BE2C (cell line): Measurements from ENCODE around the gene NOL4L.

ENCODE experiments used
- DNase-seq: peaks from one replicate; pipeline ENCODE4 v3.0.0-alpha.2; 2020
- H3K27me3 ChIP-seq: fragments of 250-450 bp; sonication (Bioruptor Pico); 2 replicates; pipeline ENCODE4 v1.5.1; 2020; ENCODE audit warnings: mild to moderate bottlenecking
- H3K36me3 ChIP-seq: fragments of 250-450 bp; sonication (Bioruptor Pico); 2 replicates; pipeline ENCODE4 v1.5.1; 2020; ENCODE audit warnings: mild to moderate bottlenecking
- H3K4me1 ChIP-seq: fragments of 250-450 bp; sonication (Bioruptor Pico); 2 replicates; pipeline ENCODE4 v1.5.1; 2020
- H3K4me3 ChIP-seq: 2 replicates; pipeline ENCODE4 v1.5.1; 2011; ENCODE audit warnings: low read depth, low read length
- H3K9me3 ChIP-seq: fragments of 250-450 bp; sonication (Bioruptor Pico); 2 replicates; pipeline ENCODE4 v1.5.1; 2020
- CTCF ChIP-seq: IDR thresholded peaks from 2 replicates; pipeline ENCODE4 v1.5.1; 2012; ENCODE audit warnings: mild to moderate bottlenecking, low read depth, low read length

Gene NOL4L

DNA sequence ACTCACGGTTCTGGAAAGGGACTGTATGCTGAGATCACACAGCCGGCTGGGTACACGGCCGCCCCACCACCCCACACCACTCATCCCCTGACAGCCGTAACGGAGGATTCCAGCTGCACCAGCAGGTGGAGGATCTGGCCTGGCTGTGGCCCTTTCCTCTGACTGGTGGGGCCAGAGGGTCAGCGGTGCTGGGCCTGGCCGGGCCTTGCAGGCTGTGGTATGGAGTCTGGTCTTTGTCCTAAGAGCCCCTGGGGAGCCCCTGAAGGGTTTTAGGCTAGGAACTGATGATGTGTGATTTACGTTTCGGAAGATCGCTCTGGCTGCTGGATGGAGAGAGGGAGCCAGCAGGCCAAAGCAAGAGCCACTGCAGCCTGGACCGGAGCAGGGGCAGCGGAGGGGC, 26.6 kb downstream of the NOL4L start:
- peak; percentile 86 for DNase-seq
- Histone ChIP-seq H3K36me3 (no peaks in the 10 kb centered on the region), H3K27me3 (no peaks in the 10 kb centered on the region), H3K4me1 (peaks cover 18% of the 10 kb centered on the region), H3K9me3 (no peaks in the 10 kb centered on the region), H3K4me3 (no peak overlapping the region)
- peak; percentile 26 for TF ChIP-seq CTCF

DNA sequence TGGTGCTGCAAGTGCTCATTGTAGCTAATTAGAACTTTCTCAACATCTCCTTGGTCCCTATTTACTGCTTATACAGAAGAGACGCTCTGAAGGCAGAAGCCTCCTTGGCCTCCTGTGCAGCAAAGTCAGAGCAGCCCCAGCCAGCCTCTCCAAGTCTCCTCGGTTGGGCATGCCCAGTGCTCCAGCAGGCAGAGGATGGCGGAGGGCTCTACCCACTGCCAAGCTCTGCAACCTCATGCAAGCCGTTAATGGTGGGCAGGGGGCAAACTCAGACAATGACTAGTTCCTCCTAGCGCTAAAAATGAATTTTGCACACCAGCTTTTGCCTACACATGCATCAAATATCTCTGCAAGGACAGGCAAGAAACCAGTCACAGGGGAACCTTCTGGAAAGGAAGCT, 27.8 kb downstream of the NOL4L start:
- Histone ChIP-seq H3K27me3 (no peaks in the 10 kb centered on the region), H3K4me3 (no peak overlapping the region), H3K4me1 (peaks cover 18% of the 10 kb centered on the region), H3K36me3 (no peaks in the 10 kb centered on the region), H3K9me3 (no peaks in the 10 kb centered on the region)
- no peak for DNase-seq
- no peak for TF ChIP-seq CTCF

DNA sequence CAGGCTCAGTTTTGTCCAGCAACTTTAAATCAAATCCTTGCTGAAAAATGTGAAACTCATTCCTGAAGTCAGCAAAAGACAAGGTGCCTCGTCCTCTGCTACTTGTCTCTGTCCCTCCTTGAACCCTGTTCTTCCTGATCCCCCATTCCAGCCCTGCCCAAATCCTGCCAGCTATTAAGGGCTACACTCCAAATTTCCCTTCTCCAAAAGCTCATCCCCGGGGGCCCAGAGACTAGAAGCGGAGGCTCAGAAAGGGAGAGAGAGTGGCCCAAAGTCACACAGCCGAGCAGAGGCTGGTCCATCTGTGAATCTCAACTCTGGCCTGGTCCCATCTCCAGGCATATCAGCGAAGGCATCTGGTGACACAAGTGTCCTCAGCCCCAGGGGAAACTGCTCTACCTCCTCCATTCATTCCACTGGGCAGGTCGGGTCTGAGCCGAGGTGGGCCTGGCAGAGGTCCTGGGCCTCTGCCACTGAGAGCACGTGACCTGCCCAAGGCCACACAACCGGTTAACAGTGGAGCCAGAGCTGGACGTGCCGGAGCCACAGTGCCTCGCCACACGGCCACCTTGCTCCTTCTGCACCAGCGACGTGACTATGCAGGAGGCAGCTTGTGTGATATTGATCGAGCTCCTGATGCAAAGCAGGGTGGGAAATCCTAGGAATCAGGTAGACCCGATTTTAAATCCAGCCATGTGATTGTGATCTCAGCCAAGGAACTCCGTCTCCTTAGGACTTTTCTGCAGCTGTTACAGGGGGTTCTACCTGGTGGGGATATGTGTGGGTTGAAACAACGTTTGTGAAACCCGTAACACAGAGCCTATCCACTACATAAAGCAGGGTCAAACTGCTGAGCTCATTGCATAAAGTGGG, 28.6 kb downstream of the NOL4L start:
- Histone ChIP-seq H3K4me1 (peaks cover 18% of the 10 kb centered on the region), H3K4me3 (no peak overlapping the region), H3K9me3 (no peaks in the 10 kb centered on the region), H3K36me3 (no peaks in the 10 kb centered on the region), H3K27me3 (no peaks in the 10 kb centered on the region)
- DNase-seq, result no peak
- TF ChIP-seq CTCF, result no peak

DNA sequence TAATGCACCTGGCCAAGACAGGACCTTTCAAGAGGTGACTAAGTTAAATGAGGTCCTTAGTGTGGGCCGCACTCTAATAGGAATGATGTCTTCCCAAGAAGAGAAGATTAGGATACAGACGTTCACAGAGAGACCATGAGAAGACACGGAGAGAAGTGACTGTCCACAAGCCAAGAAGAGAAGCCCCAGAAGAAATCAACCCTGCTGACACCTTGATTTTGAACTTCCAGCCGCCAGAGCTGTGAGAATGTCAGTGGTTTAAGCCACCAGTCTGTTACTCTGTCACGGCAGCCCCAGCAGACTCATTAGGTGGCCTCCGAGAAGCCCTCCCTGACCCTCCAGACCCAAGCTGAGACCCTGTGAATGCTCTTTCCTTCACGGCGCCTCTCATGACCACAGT, 29.5 kb downstream of the NOL4L start:
- no peaks in the 10 kb centered on the region for H3K9me3 ChIP-seq
- no peak overlapping the region for H3K4me3 ChIP-seq
- H3K27me3 ChIP-seq, result no peaks in the 10 kb centered on the region
- no peak for TF ChIP-seq CTCF
- H3K36me3 ChIP-seq, result no peaks in the 10 kb centered on the region
- peaks cover 13% of the 10 kb centered on the region for H3K4me1 ChIP-seq
- no peak for DNase-seq

DNA sequence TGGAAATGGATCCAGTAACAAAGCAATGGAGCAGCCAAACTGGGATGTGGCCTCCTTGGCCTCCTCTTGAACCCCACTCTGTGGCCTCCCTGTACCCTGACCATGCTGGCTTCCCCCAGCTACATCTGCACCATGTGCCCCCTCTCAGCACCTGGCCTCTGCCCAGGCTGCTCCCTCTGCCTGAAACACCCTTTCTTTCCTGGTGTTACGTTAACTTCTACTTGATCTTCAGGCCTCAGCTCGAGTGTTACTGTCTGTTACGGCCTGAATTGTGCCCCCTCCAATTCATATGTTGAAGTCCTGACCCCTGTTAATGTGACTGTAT, 30.2 kb downstream of the NOL4L start:
- H3K27me3 ChIP-seq, result no peaks in the 10 kb centered on the region
- H3K9me3 ChIP-seq, result no peaks in the 10 kb centered on the region
- H3K4me1 ChIP-seq, result peaks cover 11% of the 10 kb centered on the region
- no peak for TF ChIP-seq CTCF
- no peaks in the 10 kb centered on the region for H3K36me3 ChIP-seq
- no peak overlapping the region for H3K4me3 ChIP-seq
- DNase-seq, result no peak

- Histone ChIP-seq H3K36me3 (no peaks in the 10 kb centered on the region), H3K9me3 (no peaks in the 10 kb centered on the region), H3K4me1 (peaks cover 7% of the 10 kb centered on the region), H3K4me3 (no peak overlapping the region), H3K27me3 (no peaks in the 10 kb centered on the region)
- TF ChIP-seq CTCF, result no peak
- no peak for DNase-seq
These were observed 31.5 kb downstream of the NOL4L start for GRCh38 chr20:32553618-32554017.
